Measurements from ENCODE around the gene SCAF4.
"Not testable (repeated sequence)": the region's sequence is repeated elsewhere in the genome, so short reads cannot be mapped to it uniquely, and the experiment has no call there.

The SCAF4 gene

DNA sequence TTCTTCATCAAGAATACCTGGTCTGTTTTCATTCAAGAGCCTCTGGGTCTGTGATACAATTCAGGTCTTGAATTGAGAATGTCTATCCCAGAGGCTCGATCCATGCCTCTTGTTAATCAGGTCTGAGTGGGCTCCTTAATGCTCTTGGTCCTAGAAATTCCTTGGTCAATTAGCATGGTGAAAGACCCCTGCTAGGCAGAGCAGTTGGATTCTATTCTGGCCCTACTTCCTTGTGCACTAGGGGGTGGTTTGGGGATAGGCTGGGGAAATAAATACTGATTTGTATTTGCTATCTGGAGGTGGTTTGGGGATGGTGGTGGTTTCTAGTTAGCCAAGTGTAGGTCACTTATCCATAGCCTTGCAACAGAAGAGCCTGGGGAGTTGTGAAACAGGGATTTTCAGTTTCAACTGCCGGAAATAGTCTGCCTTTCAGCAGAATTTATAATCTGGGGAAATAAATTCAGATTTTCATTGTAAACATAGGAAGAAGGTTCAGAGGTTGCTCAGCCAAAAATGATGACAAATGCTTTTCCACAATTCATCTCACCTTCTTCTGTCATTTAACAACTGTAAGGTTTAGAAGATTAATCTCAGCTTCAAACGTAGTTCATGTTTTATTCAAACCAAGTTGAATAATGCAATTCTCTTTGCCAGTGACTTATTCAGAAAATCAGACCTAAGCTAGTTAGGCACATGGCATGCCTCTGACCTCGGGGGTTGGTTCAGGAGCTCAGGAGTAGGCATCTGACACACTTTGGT lies 22.2 kb upstream of the SCAF4 start:
- TF ChIP-seq, protein P1, sequence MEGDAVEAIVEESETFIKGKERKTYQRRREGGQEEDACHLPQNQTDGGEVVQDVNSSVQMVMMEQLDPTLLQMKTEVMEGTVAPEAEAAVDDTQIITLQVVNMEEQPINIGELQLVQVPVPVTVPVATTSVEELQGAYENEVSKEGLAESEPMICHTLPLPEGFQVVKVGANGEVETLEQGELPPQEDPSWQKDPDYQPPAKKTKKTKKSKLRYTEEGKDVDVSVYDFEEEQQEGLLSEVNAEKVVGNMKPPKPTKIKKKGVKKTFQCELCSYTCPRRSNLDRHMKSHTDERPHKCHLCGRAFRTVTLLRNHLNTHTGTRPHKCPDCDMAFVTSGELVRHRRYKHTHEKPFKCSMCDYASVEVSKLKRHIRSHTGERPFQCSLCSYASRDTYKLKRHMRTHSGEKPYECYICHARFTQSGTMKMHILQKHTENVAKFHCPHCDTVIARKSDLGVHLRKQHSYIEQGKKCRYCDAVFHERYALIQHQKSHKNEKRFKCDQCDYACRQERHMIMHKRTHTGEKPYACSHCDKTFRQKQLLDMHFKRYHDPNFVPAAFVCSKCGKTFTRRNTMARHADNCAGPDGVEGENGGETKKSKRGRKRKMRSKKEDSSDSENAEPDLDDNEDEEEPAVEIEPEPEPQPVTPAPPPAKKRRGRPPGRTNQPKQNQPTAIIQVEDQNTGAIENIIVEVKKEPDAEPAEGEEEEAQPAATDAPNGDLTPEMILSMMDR (IDR thresholded peaks at IDR 0.05; ENCODE audit: borderline replicate concordance, insufficient read depth, low read depth, low read length) = no peak
- H3K4me3 ChIP-seq (ENCODE audit: low read depth, low read length) = no peak overlapping the region

DNA sequence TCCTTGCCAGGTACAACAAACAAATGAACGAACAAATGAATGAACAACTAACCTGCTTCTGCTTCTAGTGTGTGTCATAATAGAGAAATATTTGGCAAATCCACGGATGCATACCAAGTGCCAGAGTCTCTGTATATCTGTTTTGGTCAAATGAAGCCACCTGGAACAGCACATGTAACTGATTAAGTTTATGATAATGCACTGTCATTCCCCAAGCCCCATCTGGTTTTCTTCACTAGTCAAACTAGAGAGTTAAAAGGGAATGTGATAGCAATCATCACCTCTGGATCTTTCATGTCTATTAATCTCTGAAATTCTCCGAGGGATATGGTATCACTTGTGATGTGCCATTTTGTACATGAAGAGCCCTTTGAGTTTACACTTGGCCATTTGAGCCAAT lies 21.0 kb upstream of the SCAF4 start:
- TF ChIP-seq, protein P1 (IDR thresholded peaks at IDR 0.05; ENCODE audit: borderline replicate concordance, insufficient read depth, low read depth, low read length) = no peak
- H3K4me3 ChIP-seq (ENCODE audit: low read depth, low read length) = no peak overlapping the region

DNA sequence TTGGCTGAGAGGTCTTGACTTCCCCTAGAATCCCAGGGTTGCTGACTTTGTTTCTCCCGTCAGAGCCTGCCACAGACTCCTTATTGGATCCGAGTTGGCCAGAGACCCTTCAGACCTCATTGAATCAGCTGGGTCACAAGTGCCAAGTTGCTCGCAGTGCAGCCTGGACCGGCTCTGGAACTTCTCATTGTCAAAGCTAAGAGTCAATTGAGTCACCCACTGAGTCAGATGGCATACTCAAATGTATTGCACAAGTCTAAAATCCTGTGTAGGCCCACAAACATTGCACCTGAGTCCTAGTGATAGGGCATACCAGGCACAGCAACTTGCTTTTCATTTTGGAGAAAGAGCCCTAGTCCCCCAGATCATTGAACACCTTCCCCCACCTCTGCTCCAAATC lies 20.4 kb upstream of the SCAF4 start:
- no peak overlapping the region for H3K4me3 ChIP-seq (ENCODE audit: low read depth, low read length)
- TF ChIP-seq, protein P1 (IDR thresholded peaks at IDR 0.05; ENCODE audit: borderline replicate concordance, insufficient read depth, low read depth, low read length) = no peak

DNA sequence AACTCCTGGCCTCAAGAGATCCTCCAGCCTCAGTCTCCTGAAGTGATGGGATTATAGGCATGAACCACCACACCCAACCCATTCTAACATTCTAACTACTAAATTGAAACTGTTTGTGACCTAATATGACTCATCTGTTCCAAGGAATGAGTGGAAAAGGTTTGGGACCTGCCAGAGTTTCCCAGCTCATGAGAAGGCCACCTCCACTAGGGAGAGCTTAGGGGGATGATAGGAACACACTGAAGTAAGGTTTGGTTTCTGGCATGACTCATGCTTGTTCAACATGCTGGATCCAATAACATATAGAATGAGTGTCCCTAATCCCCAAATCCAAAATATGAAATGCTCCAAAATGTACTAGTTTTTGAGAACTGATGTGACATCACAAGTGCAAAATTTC lies 18.9 kb upstream of the SCAF4 start:
- no peak overlapping the region for H3K4me3 ChIP-seq (ENCODE audit: low read depth, low read length)
- TF ChIP-seq, protein P1 (IDR thresholded peaks at IDR 0.05; ENCODE audit: borderline replicate concordance, insufficient read depth, low read depth, low read length) = no peak

DNA sequence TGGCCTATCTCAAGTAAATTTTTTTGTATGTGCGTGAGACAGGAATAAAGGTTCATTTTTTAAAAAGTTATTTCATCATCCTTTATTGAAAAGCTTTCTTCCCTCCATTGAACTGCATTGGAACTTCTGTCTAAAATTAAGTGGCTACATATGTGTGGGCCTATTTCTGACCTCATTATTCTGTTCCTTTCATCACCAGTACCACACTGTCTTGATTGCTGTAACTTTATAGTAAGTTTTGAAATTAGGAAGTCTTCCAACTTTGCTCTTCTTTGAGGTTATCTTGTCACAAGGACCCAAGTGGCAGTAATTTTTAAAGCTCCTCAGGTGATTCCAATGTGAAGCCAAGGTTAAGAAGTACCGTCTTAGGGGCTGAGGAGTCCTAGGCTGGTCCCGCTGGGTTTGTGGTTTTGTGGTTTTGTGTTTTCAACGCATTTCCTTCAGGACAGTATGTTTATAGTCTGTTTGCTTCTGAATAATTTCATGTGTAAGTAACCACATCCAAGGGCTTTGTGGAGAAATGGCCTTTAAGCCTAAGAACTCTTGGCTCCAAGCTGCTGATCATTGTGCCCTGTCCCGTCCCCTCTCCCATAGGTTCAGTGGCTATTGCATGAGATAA lies 12.4 kb upstream of the SCAF4 start:
- TF ChIP-seq, protein P1 (IDR thresholded peaks at IDR 0.05; ENCODE audit: borderline replicate concordance, insufficient read depth, low read depth, low read length) = no peak

DNA sequence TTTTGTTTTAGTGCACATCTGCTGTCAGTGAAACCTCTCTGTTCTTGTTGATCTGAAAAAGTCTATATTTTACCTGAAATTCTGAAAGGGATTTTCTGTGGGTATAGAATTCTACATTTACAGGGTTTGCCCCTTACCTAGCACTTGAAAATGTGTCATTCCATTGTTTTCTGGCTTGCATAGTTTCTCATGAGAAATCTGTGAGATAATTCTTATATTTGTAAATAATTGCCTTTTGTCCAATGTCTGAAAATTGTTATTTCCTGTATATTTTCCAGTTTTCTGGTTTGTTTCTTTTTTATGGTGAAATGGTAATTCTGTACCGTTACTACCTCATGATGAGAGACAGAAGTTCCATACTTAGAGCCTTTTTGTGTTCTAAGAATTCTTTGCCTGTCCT lies 11.8 kb upstream of the SCAF4 start:
- TF ChIP-seq, protein P1 (IDR thresholded peaks at IDR 0.05; ENCODE audit: borderline replicate concordance, insufficient read depth, low read depth, low read length) = no peak
- H3K4me3 ChIP-seq (ENCODE audit: low read depth, low read length) = no peak overlapping the region

More for the DNA sequence above, 12.4 kb upstream of the SCAF4 start:
- H3K4me3 ChIP-seq (ENCODE audit: low read depth, low read length) = no peak overlapping the region

DNA sequence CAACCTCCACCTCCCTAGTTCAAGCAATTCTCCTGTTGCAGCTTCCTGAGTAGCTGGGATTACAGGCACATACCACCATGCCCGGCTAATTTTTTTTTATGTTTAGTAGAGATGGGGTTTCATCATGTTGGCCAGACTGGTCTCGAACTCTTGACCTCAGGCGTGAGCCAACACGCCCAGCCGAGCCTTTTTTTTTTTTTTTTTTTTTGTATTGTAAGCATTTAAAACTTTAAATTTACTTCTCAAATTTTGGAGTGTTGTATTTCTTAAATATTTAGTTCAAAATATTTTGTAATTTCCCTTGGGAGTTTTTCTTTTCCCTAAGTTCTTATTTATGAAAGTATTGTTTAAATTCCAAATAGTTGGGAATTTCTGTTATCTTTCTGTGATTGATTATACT lies 9.2 kb upstream of the SCAF4 start:
- H3K4me3 ChIP-seq (ENCODE audit: low read depth, low read length) = no peak overlapping the region

DNA sequence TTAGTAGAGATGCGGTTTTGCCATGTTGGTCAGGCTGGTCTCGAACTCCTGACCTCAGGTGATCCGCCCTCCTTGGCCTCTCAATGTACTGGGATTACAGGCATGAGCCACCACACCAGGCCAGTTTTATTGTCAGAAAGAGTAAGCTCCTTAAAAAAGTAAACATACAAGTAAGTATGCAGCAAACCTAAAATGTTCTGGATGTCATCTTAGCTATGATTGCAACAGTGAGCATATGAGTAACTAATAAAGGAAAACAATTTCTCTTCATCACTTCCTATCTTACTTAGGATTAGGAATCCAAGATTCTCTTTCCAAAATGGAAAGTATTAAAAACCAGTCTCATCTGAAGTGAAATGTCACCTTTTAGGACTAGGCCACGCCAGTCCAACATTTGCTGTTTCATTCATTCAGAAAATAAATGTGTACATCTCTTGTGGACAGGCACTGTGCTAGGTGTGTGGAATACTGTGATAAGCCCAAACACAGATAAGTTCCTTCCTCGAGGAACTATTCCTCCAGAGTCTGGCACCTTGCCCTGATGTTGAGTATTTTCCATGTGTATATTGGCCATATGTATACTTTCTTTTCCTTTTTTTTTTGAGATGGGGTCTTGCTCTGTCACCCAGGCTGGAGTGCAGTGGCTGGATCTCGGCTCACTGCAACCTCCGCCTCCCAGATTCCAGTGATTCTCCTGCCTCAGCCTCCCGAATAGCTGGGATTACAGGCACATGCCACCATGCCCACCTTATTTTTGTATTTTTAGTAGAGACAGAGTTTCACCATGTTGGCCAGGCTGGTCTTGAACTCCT lies 5.9 kb upstream of the SCAF4 start:
- H3K4me3 ChIP-seq (ENCODE audit: low read depth, low read length) = not testable (repeated sequence)

More for the DNA sequence above, 9.2 kb upstream of the SCAF4 start:
- TF ChIP-seq, protein P1 (IDR thresholded peaks at IDR 0.05; ENCODE audit: borderline replicate concordance, insufficient read depth, low read depth, low read length) = no peak

All from GM12875 (cell line).